Type B pancreatic cell (in vitro differentiated cells): ENCODE results near the gene MKRN2. TPM values are rescaled to one million over a fixed set of nuclear protein-coding genes. Genes with fewer than 3 reads are reported as not detected.

Experiments
- DNase-seq: peaks from one replicate; pipeline ENCODE4 v3.0.0; 2021; ENCODE audit warnings: mixed read lengths; ENCODE audit not compliant: unreplicated experiment; ENCODE audit errors: extremely low spot score
- H3K27ac Mint-ChIP-seq: 2 replicates; pipeline ENCODE4 v1.8.0; 2021; ENCODE audit warnings: mild to moderate bottlenecking, mixed read lengths
- H3K27me3 Mint-ChIP-seq: 2 replicates; pipeline ENCODE4 v1.8.0; 2021; ENCODE audit warnings: mixed read lengths
- H3K36me3 Mint-ChIP-seq: 2 replicates; pipeline ENCODE4 v1.8.0; 2021; ENCODE audit warnings: mixed read lengths
- H3K4me1 Mint-ChIP-seq: one replicate; pipeline ENCODE4 v1.8.0; 2021; ENCODE audit warnings: mixed read lengths; ENCODE audit not compliant: unreplicated experiment
- H3K4me3 Mint-ChIP-seq: 2 replicates; pipeline ENCODE4 v1.8.0; 2021; ENCODE audit warnings: mild to moderate bottlenecking, mixed read lengths
- H3K9me3 Mint-ChIP-seq: 2 replicates; pipeline ENCODE4 v1.8.0; 2021; ENCODE audit warnings: mixed read lengths
- CTCF ChIP-seq: fragments of 200-600 bp; sonication (generic); conservative IDR thresholded peaks from 2 replicates; pipeline ENCODE4 v1.5.0; 2021; ENCODE audit warnings: antibody characterized with exemption, mild to moderate bottlenecking
- total RNA-seq: library from RNA; stranded (reverse); gene quantifications from 2 replicates; pipeline ENCODE4 v1.2.1, GENCODE V29; 2021; ENCODE audit warnings: low replicate concordance

MKRN2 gene
- total RNA-seq, 1 donor from 2014 or later: 28.6 TPM

GRCh38 chr3:12588039-12589009 is 31.4 kb downstream of the MKRN2 start:
- H3K36me3 Mint-ChIP-seq: peaks cover 33% of the 10 kb centered on the region

GRCh38 chr3:12590096-12590495 is 33.2 kb downstream of the MKRN2 start:
- DNase-seq: no peak
- Mint-ChIP-seq H3K27ac (no peak overlapping the region), H3K27me3 (no peaks in the 10 kb centered on the region), H3K4me3 (no peak overlapping the region), H3K9me3 (no peaks in the 10 kb centered on the region), H3K4me1 (no peaks in the 10 kb centered on the region), H3K36me3 (peaks cover 39% of the 10 kb centered on the region)
- no peak for TF ChIP-seq CTCF

More at GRCh38 chr3:12588039-12589009, 31.4 kb downstream of the MKRN2 start:
- H3K4me1 Mint-ChIP-seq: no peaks in the 10 kb centered on the region
- TF ChIP-seq CTCF: no peak
- H3K27me3 Mint-ChIP-seq: no peaks in the 10 kb centered on the region
- H3K4me3 Mint-ChIP-seq: no peak overlapping the region
- H3K9me3 Mint-ChIP-seq: no peaks in the 10 kb centered on the region
- DNase-seq: no peak
- no peak overlapping the region for H3K27ac Mint-ChIP-seq

- no peak for TF ChIP-seq CTCF
- no peaks in the 10 kb centered on the region for H3K4me1 Mint-ChIP-seq
- no peaks in the 10 kb centered on the region for H3K9me3 Mint-ChIP-seq
- H3K27ac Mint-ChIP-seq: no peak overlapping the region
- H3K27me3 Mint-ChIP-seq: no peaks in the 10 kb centered on the region
- H3K4me3 Mint-ChIP-seq: no peak overlapping the region
- no peak for DNase-seq
- H3K36me3 Mint-ChIP-seq: peaks cover 45% of the 10 kb centered on the region
Observed at GRCh38 chr3:12591456-12591855, 34.6 kb downstream of the MKRN2 start.

- Mint-ChIP-seq H3K9me3 (no peaks in the 10 kb centered on the region), H3K36me3 (peaks cover 45% of the 10 kb centered on the region), H3K27ac (no peak overlapping the region), H3K4me3 (no peak overlapping the region), H3K4me1 (no peaks in the 10 kb centered on the region), H3K27me3 (no peaks in the 10 kb centered on the region)
- no peak for DNase-seq
- TF ChIP-seq CTCF: no peak
Observed at GRCh38 chr3:12591997-12592715, 35.3 kb downstream of the MKRN2 start.

- H3K4me1 Mint-ChIP-seq: no peaks in the 10 kb centered on the region
- no peak for TF ChIP-seq CTCF
- H3K36me3 Mint-ChIP-seq: peaks cover 45% of the 10 kb centered on the region
- H3K27me3 Mint-ChIP-seq: no peaks in the 10 kb centered on the region
- no peak overlapping the region for H3K4me3 Mint-ChIP-seq
- no peak for DNase-seq
- no peak overlapping the region for H3K27ac Mint-ChIP-seq
- no peaks in the 10 kb centered on the region for H3K9me3 Mint-ChIP-seq
Observed at GRCh38 chr3:12593473-12593872, 36.6 kb downstream of the MKRN2 start.
